ENCODE measurements around the gene EDRF1.

- TF ChIP-seq CTCF (IDR thresholded peaks at IDR 0.05) = no peak
- no peak for TF ChIP-seq POLR2A (IDR thresholded peaks at IDR 0.05)
Measured at GRCh38 chr10:125808047-125808446, 88.5 kb downstream of the EDRF1 start.
